Measurements from ENCODE around the gene ENTPD8. TPM values are rescaled to one million over a fixed set of nuclear protein-coding genes. Genes with fewer than 3 reads are reported as not detected.

Gene ENTPD8
- total RNA-seq, 2 experiments from 2014 or later, result not detected

GRCh38 chr9:137482094-137482781, 41.1 kb upstream of the ENTPD8 start:
- H3K4me2 ChIP-seq (ENCODE audit: low read length), result no peak overlapping the region
- no peaks in the 10 kb centered on the region for H3K79me2 ChIP-seq (ENCODE audit: insufficient read depth, low read depth, low read length)
- H3K9me2 ChIP-seq (ENCODE audit: insufficient read depth, low read length), result no peaks in the 10 kb centered on the region
- no peaks in the 10 kb centered on the region for H4K20me1 ChIP-seq (ENCODE audit: insufficient read depth, low read length)
- H3K9me3 ChIP-seq (ENCODE audit: low read length), result no peaks in the 10 kb centered on the region
- no peaks in the 10 kb centered on the region for H3K36me3 ChIP-seq (ENCODE audit: insufficient read depth, low read length)
- BruUV-seq (replicated peaks), result no TSS peak
- no peak overlapping the region for H3K27ac ChIP-seq (ENCODE audit: low read depth, low read length, poor library complexity, severe bottlenecking)
- no peak overlapping the region for H3K4me3 ChIP-seq (ENCODE audit: low read depth, low read length, poor library complexity, severe bottlenecking)
- CTCF ChIA-PET (ENCODE audit: unreplicated experiment), result no interaction called here
- POLR2A ChIA-PET, result no interaction called here
- TF ChIP-seq EZH2phosphoT487 (IDR thresholded peaks at IDR 0.05; ENCODE audit: borderline replicate concordance, low read depth, low read length) (no peak), CTCF (conservative IDR thresholded peaks at IDR 0.05; ENCODE audit: low read length) (no peak)
- no peak for DNase-seq (ENCODE audit: low spot score)
- H3K4me1 ChIP-seq (ENCODE audit: insufficient read depth, low read length, poor library complexity, severe bottlenecking), result no peaks in the 10 kb centered on the region
- H2AFZ ChIP-seq (ENCODE audit: low read length), result no peak overlapping the region
- intact Hi-C loops (cut with micrococcal nuclease; ENCODE audit: unreplicated experiment), result no loop called here

- peaks cover 3% of the 10 kb centered on the region; the same call in 1 of the 2 replicates for H3K9me3 ChIP-seq (ENCODE audit: low read length)
- no peak overlapping the region for H3K4me3 ChIP-seq (ENCODE audit: low read depth, low read length, poor library complexity, severe bottlenecking)
- H3K27ac ChIP-seq (ENCODE audit: low read depth, low read length, poor library complexity, severe bottlenecking), result no peak overlapping the region
- ChIA-PET POLR2A (no interaction called here), CTCF (ENCODE audit: unreplicated experiment) (no interaction called here)
- no peaks in the 10 kb centered on the region for H3K79me2 ChIP-seq (ENCODE audit: insufficient read depth, low read depth, low read length)
- H3K4me1 ChIP-seq (ENCODE audit: insufficient read depth, low read length, poor library complexity, severe bottlenecking), result no peaks in the 10 kb centered on the region
- BruUV-seq (replicated peaks), result no TSS peak
- no peaks in the 10 kb centered on the region for H4K20me1 ChIP-seq (ENCODE audit: insufficient read depth, low read length)
- intact Hi-C loops (cut with micrococcal nuclease; ENCODE audit: unreplicated experiment), result no loop called here
- H3K4me2 ChIP-seq (ENCODE audit: low read length), result no peak overlapping the region
- H3K36me3 ChIP-seq (ENCODE audit: insufficient read depth, low read length), result no peaks in the 10 kb centered on the region
- TF ChIP-seq CTCF (conservative IDR thresholded peaks at IDR 0.05; ENCODE audit: low read length) (no peak), EZH2phosphoT487 (IDR thresholded peaks at IDR 0.05; ENCODE audit: borderline replicate concordance, low read depth, low read length) (no peak)
- H2AFZ ChIP-seq (ENCODE audit: low read length), result no peak overlapping the region
- no peak for DNase-seq (ENCODE audit: low spot score)
- no peaks in the 10 kb centered on the region for H3K9me2 ChIP-seq (ENCODE audit: insufficient read depth, low read length)
Measured at GRCh38 chr9:137480686-137481683, 39.8 kb upstream of the ENTPD8 start.
